ENCODE results near the gene RORB.

Gene RORB

GRCh38 chr9:74595286-74595685 lies 98.2 kb downstream of the RORB start:
- no peak for DNase-seq (ENCODE audit: low read depth in 2 of 2)

- no peak for DNase-seq (ENCODE audit: low read depth in 2 of 2)
Observed at GRCh38 chr9:74598874-74599273, 101.7 kb downstream of the RORB start.

GRCh38 chr9:74609671-74610405 lies 112.7 kb downstream of the RORB start:
- no peak for DNase-seq (ENCODE audit: low read depth in 2 of 2)

- no peak for DNase-seq (ENCODE audit: low read depth in 2 of 2)
Observed at GRCh38 chr9:74610523-74611061, 113.5 kb downstream of the RORB start.

GRCh38 chr9:74630228-74630627 lies 133.1 kb downstream of the RORB start:
- no peak for DNase-seq (ENCODE audit: low read depth in 2 of 2)

GRCh38 chr9:74639112-74639511 lies 142.0 kb downstream of the RORB start:
- no peak for DNase-seq (ENCODE audit: low read depth in 2 of 2)

- no peak for DNase-seq (ENCODE audit: low read depth in 2 of 2)
Observed at GRCh38 chr9:74642376-74642775, 145.2 kb downstream of the RORB start.

GRCh38 chr9:74643303-74643923 lies 146.3 kb downstream of the RORB start:
- DNase-seq (ENCODE audit: low read depth in 2 of 2) = no peak

- DNase-seq (ENCODE audit: low read depth in 2 of 2) = no peak
Observed at GRCh38 chr9:74644023-74644422, 146.9 kb downstream of the RORB start.

- no peak for DNase-seq (ENCODE audit: low read depth in 2 of 2)
Observed at GRCh38 chr9:74645007-74645639, 148.0 kb downstream of the RORB start.

- DNase-seq (ENCODE audit: low read depth in 2 of 2) = no peak
Observed at GRCh38 chr9:74653410-74654080, 156.4 kb downstream of the RORB start.

- DNase-seq (ENCODE audit: low read depth in 2 of 2) = no peak
Observed at GRCh38 chr9:74662674-74663073, 165.5 kb downstream of the RORB start.

- DNase-seq (ENCODE audit: low read depth in 2 of 2) = no peak
Observed at GRCh38 chr9:74663439-74663838, 166.3 kb downstream of the RORB start.

GRCh38 chr9:74666625-74667316 lies 169.6 kb downstream of the RORB start:
- DNase-seq (ENCODE audit: low read depth in 2 of 2) = no peak

- DNase-seq (ENCODE audit: low read depth in 2 of 2) = no peak
Observed at GRCh38 chr9:74672237-74672636, 175.1 kb downstream of the RORB start.

GRCh38 chr9:74674077-74674476 lies 176.9 kb downstream of the RORB start:
- no peak for DNase-seq (ENCODE audit: low read depth in 2 of 2)

GRCh38 chr9:74681906-74682305 lies 184.8 kb downstream of the RORB start:
- DNase-seq (ENCODE audit: low read depth in 2 of 2) = no peak

- no peak for DNase-seq (ENCODE audit: low read depth in 2 of 2)
Observed at GRCh38 chr9:74683322-74683721, 186.2 kb downstream of the RORB start.

- no peak for DNase-seq (ENCODE audit: low read depth in 2 of 2)
Observed at GRCh38 chr9:74691058-74691457, 193.9 kb downstream of the RORB start.

GRCh38 chr9:74696520-74696919 lies 199.4 kb downstream of the RORB start:
- no peak for DNase-seq (ENCODE audit: low read depth in 2 of 2)

GRCh38 chr9:74697535-74697934 lies 200.4 kb downstream of the RORB start:
- DNase-seq (ENCODE audit: low read depth in 2 of 2) = no peak

- DNase-seq (ENCODE audit: low read depth in 2 of 2) = no peak
Observed at GRCh38 chr9:74711341-74711740, 214.2 kb downstream of the RORB start.
